Lung microvascular endothelial cell (primary cell): ENCODE measurements around the gene ZNF467. TPM values are rescaled to one million over a fixed set of nuclear protein-coding genes. Genes with fewer than 3 reads are reported as not detected.

Source experiments
- DNase-seq, 2 donors: peaks; one replicate each; pipeline versions ENCODE4 v3.0.0 to v3.0.0-alpha.2; 2010; ENCODE audit warnings: low read depth in 2 of 2
- total RNA-seq: library from RNA; depleted of rRNA; stranded (reverse); fragments of >200 nt; gene quantifications from 2 replicates; pipeline ENCODE4 v1.2.1, GENCODE V29; 2014

ZNF467 gene
- total RNA-seq, 1 donor from 2014 or later, result 6.3 TPM

DNA sequence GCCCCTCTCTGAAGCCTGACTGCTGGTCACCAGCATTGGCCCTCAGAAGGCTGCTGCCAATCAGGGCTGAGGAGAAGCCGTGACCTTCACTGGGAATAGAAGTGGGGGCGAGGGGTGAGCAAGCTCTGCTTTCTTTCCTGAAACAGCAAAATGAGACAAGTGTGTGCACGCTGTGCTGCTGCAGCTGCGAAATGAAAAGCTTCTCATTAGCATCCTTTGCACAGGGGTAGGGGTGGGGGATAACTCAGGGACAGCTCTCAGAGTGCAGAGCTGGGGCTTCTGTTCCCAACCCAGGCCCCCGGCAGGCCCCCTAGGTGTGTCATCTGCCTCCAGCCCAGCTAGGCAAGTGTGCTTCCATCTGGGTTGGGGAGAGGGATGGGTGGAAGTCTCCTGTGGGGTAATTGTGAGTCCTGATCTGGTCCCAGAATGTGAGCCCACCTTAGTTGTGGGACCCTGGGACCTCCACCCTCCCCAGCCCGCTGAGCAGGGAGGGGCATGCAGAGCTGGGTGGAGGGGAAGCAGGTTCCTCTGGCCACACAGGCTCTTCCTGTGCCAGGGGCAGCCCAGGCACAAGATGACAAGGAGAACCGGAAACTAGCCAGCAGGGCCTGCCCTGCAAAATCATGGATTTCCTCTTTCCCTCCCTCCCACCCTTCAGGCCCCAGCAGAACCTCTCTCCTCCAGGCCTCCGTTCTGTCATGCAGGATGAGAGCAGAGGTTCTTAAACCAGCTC, 22.2 kb downstream of the ZNF467 start:
- DNase-seq, result no peak

DNA sequence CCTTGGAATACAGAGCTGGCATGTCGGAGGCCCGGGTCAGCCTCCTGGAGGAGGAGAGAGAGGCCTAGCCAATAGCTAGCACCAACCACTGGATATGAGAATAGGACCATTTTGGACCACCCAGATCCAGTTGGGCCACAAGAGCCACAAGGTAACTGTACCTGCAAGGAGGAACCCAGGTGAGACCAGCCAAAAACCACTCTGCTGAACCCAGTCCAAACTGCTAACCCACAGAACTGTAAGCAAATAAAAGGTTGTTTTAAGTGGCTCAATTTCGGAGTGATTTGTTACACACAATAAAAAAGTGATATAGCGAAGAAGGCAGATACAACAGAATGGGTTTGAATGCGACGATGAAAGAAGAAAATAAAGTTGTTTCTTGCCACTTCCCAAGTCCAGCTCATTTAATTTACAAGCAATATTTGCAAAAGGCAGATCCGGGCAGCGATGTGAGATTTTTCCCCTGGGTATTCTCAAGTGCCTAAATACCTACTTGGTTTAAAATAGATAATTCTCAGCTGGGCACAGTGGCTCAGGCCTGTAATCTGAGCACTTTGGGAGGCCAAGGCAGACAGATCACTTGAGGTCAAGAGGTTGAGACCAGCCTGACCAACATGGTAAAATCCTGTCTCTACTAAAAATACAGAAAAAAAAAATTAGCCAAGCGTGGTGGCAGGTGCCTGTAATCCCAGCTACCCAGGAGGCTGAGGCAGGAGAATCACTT, 23.1 kb downstream of the ZNF467 start:
- no peak for DNase-seq

DNA sequence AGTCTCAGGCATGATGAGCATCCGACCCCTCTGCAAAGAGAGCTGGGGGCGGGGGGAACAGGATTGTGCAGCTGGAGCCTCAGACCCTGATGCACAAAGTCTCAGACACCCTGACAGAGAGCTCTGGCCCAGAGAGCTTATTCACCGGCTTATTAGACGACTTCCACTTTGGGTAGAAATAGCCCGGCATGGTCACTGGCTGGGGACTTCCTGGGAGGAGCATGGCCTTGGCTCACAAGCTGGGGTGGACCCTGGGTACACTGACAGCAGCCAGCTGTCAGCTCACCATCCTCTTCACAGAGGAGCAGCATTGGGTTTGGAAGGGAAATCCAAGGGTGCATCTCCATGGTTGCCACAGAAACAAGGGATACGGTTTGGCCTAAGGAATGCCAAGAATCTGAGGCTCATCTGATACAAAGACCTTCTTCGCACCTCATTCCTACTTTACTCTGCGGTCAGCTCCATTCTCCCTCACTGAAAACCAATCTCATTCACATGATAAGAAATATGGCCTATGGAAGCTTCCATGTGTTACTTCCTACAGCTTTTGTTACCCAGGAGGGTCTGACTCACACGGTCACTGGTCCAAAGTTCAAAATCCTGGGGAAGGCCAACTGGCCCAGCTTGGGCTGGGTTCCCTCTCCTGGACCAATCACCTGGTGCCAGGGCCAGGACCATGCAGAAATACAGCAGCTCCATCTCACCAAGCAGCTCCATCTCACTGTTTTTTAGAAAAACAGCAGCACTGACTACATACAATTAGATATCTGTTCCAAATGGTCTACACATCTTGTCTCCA, 25.1 kb downstream of the ZNF467 start:
- DNase-seq, result no peak

DNA sequence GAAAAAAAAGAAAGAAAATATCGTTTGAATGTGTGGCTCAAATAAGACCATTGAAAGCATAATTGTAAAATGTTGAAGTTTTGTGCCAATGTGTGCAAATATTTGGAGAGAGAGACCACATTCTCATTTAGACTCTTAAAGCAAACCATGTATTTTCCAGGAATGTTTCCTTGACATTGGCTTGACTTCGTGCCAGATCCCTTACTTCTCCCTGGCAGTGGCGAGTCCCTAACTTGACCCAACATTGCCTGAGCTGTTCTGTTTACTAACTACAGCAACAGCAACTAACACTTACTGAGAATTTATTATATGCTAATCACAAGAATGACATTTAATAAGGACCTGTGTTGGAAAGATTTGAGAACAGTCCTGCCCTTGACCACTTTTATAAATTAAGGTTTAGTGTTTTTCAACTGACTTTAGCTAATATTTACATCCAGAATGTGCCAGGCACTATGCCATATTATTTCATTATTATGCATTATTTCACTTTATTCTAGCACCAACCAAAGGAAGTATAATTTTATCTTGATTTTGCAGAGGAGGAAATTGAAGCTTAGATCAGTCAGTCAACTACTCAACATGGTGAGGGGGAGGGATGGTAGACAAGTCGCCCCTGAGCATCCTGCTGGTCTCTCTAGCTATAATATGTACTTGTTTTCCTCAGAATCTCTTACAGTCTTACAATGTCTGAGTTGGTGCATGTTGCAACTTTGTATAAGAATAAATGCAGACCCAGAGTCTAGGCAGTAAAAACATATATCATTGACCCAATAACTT, 29.7 kb downstream of the ZNF467 start:
- no peak for DNase-seq

DNA sequence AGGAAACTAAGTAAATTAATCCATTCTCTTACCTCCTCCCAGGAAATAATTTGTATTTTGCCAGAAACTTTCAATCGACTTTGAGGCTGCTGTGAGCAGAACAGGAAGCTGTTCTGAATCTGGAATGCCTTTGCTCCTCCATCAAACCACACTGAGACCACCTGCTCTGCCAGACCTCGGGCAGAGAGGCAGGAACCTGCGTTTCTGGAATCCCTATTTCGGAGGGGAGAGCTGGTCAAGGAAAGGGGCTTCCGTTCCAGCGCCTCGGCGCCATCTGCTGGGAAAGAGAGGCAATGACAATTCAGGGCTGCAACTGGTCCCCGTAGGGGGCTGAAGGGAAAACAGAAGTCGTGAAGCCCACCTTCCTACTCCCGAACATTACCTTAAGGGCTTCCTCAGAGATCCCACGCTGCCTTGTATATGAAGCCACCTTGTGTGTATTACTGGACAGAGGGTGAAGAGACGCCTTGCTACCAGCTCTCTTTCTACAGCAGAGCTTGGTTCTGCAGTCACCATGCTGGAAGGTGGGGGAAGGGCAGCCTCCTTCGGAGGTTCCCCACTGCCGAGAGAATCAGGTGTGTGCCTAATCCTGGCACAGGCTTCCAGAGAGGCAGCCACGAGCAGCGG, 31.2 kb downstream of the ZNF467 start:
- peak; percentile 49 to 61 for DNase-seq

DNA sequence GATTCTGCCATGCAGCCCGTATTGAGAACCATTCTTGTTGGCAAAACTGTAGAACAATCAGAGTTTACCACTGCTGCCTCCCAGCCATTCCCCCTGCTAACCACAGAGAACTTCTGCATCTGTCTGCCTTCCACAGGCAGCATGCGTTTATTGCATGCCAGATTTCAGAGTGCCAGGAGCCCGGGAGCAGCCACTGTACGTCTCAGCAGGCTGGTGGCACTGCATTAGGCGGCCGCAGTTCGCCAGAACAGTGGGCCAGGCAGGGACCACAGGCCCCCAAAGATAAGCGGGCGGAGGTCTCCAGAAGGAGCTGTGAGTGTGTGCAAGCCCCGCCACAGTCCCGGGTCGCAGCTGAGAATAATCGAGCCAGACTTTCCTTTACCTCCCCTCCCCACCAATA, 31.8 kb downstream of the ZNF467 start:
- peak in 1 of 2 donors; percentile 27 for DNase-seq

DNA sequence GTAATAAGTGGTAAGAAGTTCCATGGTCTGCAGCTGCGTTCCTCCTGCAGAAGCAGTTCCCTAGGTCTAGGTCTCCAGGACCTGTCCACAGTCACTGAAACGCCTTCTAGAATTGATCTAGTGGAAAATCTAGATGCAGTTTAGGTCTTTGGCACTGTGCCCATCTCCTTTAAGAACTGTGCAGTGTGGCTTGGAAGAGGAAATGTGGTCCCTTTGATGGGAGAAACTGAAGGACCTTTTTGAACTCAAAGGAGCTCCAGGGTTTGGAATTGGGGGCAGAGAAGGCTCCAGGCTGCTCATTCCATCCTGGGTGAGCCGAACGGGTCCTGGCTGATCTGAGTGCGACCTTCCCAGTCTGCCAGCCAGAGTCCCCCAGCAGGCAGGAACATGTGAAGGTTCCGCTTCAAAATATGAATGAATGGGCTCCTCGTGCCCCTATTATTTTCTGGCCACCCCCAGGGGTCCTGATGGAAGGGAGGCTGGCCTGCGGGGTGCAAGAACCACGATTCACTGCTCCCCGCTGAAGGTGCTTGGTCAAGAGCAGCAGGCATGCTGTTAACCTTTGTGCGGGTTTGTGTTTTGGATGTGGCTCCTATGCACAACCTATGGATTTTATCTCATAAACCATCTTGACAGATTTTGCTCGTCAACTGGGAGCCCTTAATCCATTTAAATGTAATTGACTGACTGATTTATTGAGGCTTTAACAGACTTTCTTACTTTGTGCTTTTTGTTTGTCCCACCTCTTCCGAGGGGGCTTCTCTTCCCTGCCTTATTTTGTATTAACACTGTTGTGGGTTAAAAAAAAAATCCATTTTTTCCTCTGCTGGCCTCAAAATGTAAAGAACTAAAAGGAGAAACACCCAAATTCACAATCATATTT, 36.7 kb downstream of the ZNF467 start:
- no peak for DNase-seq

DNA sequence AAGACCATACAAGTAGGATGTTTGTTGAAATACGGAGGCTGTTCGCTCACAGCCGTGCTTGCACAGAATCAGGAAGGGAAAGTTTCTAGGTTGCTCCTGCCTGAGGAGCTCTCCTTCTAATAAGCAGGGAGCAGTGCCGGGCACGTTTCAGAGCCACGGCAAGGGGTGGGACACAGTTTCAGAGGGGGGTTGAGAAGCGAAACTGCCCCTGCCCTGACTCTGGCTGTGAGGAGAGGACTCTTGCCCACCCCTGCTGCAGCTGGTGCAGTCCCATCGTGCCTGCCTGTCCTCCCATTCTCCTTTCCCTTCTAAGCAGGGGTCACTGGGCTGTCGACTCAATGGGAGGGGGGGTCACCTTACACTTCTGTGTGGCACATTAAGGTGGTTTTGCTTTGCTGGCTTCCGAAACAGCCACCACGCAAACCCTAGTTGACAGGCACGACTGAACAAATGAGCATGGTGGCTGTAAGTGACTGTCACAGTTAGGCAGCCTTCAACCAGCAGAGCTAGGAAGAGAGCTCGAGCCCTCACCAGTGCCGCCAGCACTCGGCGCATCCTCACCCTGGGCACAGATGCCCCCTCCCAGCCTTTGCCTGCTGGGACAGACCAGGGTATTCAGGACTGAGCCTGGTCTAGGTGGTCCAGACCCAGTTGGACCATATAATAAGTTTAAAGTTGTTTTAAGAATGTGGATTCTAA, 37.5 kb downstream of the ZNF467 start:
- no peak for DNase-seq

DNA sequence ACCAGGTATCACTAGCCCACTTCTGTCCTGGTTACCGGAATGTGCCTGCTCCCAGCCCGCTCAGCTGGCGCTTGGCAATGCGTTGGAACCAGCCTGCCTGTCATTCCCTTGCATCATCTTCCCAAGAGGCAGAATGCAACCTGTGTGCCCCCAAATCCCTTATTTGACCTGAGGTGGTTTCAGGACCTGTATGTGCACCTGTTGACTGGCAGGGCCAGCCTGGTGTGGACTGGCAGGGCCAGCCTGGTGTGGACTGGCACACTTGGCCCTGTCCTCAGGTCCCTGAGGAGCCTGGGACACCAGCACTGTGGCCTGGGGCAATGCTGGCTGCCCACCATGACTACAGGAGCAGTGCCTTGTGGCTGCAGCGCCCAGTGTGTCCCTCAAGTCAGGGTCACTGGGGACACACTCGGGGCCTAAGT, 38.2 kb downstream of the ZNF467 start:
- DNase-seq, result no peak

DNA sequence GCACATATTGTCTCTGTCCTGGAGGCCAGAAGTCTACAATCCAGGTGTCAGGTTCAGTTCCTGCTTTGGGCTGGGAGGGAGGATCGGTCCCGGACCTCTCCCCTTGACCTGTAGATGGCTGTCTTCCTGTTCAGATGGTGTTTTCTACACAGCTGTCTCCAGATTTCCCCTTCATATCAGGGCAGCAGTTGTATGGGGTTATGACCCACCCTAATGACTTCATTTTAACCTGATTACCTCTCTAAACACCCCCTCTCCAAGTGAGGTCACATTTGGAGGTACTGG, 38.7 kb downstream of the ZNF467 start:
- no peak for DNase-seq

DNA sequence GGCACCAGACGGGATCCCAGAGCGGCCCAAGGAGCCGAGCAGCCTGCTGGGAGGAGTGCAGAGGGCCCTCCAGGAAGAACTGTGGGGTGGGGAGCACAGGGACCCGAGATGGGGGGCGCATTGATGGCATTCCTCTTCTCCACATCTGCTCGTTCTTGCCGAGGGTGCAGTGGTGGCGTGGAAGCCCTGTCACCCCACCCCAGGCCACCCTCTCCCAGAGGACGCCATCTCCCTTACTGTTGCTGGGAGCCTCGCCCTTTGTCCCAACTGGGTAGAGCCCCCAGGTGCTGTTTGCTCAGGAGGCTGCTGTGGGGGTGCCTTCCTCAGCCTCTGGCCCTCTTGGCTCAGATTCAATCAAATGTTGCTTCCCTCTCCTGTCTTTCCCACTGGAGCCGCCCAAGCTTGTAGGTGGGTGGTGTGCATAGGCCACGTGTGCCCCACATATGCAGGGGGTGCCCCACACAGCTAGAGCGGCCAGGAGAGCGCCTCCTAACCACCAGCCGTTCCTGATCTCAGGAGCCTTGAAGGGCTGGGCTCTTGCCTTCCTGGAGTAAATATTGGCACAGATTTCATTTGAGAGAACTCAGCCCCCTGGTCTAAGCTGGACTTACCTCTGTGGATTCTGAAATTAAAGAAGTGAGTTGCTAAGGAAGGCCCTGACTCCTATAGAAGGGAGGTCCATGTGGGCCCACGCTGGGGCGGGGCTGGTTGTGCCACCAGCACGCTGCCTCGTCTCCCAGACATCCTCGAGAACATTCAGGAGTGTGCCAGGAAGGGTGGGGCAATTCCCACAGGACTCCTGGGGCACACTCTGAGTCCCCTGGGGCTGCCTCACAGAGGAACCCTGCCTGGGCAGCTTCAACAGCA, 39.2 kb downstream of the ZNF467 start:
- no peak for DNase-seq

DNA sequence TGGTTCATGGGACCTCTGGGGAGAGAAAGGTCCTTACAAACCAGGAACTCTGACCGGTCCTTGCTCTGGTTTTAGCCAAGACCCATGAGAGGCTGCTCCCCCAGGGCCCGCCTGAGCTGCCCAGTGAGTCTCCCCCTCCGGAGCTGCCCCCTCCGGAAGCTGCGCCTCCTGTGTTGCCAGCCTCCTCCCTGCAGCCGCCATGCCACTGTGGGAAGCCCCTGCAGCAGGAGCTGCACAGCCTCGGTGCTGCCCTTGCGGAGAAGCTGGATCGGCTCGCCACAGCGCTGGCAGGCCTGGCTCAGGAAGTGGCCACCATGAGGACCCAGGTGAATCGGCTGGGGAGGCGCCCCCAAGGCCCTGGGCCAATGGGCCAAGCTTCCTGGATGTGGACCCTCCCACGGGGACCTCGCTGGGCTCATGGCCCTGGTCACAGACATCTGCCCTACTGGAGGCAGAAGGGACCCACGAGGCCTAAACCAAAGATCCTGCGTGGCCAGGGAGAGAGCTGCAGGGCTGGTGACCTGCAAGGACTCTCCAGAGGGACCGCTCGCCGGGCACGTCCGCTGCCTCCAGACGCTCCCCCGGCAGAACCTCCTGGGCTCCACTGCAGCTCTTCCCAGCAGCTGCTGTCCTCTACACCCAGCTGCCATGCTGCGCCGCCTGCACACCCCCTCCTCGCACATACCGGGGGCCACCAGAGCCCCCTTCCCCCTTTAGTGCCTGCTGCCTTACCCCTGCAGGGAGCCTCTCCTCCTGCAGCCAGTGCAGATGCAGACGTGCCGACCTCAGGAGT, 40.1 kb downstream of the ZNF467 start:
- no peak for DNase-seq

DNA sequence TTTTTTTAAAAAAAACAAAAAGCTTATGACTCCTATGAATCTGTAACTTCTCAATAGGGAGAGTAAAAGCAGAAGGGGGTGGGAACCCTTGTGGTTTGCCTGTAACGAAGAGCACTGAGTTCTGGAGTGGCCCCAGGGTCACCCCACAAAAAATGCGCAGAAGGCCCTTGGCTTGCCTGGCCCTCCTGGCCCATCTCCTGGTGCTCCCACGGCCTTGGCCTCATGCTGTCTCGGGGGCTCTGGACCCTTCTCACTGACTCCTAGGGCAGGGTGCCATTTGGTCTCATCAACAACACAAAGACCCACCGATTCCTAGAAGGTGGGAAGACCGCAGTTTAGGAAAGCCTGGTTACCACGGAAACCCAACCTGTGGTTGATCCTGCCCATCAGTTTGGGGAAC, 40.8 kb downstream of the ZNF467 start:
- no peak for DNase-seq

DNA sequence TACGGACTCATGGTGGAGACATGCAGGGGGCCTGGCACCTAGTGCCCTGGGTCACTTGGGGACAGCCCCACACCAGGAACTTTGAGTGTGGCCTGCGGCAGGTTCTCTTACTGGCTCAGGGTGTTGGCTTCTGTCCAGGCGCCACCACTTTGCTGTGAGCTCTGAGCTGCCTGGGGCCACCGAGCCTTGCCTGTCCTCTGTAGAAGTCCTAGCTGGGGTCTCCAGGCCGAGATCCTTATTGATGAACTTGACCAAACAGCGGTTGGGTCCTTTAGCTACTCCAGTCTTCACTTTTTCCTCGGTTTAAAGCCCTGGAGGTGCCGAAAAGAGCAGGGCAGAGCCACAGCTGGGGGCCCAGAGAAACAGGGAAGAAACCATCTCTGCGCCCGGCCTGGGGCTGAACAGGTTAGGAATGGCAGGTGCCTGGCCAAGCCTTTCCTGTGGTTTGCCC, 41.3 kb downstream of the ZNF467 start:
- no peak for DNase-seq

DNA sequence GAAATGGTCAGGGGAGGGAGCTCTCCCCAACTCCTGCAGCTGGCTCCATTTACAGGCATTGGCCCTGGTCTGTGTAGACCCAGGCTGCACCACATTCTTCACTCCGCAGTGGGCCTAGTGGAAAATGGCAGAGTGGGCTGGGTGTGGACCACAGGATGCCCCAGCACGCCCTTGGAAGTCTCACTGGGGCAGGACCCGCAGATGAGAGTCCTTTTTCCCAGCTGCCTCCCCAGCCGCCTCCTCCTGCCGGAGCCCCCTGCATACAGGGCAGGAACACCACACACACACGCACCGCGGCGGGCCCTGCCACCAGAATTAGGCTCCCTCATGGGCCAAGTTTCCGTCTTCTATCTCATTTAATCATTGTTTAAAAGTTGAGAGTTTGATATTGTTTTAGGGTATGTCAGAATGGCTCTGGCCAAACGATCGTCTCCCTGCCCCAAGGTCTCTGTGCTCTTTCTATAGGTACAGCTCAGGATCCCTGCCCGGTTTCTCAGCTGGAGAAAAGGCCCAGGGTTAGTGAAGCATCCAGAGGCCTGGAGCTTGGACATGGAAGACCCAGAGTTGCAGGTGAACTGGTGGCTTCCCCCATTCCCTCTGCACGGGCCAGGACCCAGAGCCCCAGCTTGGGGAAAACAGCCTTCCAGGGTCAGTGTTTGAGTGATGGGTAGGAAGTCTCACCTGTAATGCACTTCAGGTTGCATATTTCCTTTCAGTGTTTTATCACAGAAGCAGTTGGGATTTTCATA, 42.0 kb downstream of the ZNF467 start:
- no peak for DNase-seq

DNA sequence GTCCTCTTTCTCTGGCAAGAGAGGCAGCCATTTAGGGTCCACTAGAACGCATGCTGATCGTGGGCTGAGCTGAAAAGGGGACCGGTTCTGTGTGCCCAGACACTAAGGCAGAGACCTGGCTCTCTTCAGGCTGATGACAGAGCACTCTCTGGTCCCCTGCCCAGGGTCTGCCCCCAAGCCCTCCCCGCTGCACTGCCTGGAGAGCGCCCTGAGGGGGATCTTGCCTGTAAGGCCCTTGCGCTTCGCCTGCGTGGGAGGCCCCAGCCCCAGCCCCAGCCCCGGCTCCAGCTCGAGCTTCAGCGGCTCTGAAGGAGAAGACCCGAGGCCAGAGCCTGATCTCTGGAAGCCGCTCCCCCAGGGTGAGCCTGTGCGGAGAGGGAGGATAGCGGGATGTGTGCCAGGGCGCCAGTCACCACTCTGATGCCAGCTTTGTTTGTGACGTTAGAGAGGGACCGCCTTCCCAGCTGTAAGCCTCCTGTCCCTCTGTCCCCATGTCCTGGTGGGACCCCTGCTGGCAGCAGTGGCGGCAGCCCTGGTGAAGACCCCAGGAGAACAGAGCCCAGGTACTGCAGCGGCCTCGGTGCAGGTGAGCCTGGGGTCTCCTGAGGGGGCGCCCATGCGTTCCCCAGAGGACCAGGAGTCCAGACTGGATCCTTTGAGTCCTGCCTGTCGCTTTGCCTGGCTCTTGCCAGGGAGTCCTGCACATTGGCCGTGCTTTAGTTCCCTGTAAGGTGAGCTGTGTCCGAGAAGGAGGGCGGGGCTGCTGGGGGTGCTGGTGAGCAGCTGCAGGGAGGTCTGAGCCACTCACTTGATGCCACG, 43.2 kb downstream of the ZNF467 start:
- DNase-seq, result no peak
